HG03095 (cell line): ENCODE data around the gene DMRTA1.
"Not testable (repeated sequence)": the region's sequence is repeated elsewhere in the genome, so short reads cannot be mapped to it uniquely, and the experiment has no call there.

Source experiments
- ATAC-seq: cut with Tn5 transposase; IDR thresholded peaks from one replicate; pipeline ENCODE4 v1.9.1; 2021; ENCODE audit warnings: moderate library complexity; ENCODE audit not compliant: unreplicated experiment

Gene DMRTA1

GRCh38 chr9:22446589-22446949, at the start of gene DMRTA1:
DMRTA1 (plus strand) TSS chr9:22446824; CDS start chr9:22447066, 242 bp downstream.
- ATAC-seq: peak; percentile 21

- no peak for ATAC-seq
Measured at GRCh38 chr9:22401671-22402070, 45.0 kb upstream of the DMRTA1 start.

- no peak for ATAC-seq
Measured at GRCh38 chr9:22405869-22406659, 40.6 kb upstream of the DMRTA1 start.

DNA sequence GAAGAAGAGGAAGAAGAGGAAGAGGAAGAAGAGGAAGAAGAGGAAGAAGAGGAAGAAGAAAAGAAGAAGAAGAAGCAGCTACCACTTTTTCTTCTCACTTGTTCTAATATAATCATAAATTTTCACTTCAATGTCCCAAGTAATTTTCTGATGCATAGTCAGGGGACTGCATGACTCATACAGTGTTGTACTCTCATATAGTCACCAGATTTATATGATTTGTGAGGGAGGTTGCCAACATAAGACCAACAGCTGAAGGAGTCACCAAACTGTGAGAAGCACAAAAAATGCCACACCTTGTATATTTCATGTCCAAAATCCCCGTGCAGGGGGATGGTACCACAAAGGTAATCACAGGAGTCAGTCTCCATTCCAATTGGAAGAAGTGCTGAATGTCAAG, 32.7 kb upstream of the DMRTA1 start:
- no peak for ATAC-seq

- ATAC-seq: no peak
Measured at GRCh38 chr9:22415941-22416691, 30.5 kb upstream of the DMRTA1 start.

GRCh38 chr9:22416692-22417060, 29.9 kb upstream of the DMRTA1 start:
- no peak for ATAC-seq

GRCh38 chr9:22423566-22423965, 23.1 kb upstream of the DMRTA1 start:
- no peak for ATAC-seq

GRCh38 chr9:22424616-22425015, 22.0 kb upstream of the DMRTA1 start:
- ATAC-seq: no peak

DNA sequence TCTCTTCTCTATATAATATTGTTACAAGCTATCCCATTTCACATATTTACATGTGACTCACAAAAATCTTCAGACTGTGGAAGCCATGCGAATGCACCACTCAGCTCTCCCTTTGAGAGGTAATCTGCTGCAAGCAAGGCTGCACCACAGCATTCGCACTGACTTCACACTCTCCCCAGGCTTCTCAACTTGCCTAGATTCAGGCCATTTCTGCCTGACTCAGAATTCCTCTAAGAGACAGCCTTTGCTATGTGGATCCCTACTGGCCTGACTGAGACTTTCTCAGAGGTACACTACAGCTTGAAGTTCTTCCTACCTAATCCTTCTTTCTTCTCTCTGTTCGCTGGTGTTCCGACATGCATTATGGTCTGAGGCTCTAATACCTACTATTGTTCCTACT, 21.1 kb upstream of the DMRTA1 start:
- no peak for ATAC-seq

DNA sequence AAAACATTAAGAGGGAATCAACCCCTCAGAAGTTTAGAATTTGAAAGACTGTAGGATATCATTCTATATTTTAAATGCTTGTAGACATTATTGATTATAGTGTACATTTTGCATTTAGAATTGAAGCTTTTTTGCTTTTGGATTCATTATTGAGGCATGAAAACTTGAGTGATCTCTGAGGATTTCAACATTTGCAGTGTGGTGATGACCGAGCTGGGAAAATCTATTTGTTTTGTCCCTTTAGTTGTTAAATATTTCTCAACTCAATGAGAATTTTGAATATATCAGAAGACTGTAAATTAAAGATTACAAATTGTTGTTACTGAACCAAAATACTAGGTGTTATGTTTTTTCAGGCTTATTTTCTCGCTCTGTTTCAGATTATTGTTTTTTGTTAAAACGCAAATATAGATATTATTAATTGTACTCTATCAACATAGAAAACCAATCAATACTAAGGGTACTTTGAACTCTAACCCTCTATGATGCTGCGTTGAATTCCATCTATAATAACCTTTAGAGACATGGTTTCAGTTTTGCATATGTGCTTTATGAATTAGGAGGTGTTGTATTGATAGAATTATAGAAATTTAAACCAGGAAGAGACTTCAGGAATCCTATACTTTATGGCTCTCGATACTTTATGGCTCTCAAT, 19.3 kb upstream of the DMRTA1 start:
- ATAC-seq: no peak

DNA sequence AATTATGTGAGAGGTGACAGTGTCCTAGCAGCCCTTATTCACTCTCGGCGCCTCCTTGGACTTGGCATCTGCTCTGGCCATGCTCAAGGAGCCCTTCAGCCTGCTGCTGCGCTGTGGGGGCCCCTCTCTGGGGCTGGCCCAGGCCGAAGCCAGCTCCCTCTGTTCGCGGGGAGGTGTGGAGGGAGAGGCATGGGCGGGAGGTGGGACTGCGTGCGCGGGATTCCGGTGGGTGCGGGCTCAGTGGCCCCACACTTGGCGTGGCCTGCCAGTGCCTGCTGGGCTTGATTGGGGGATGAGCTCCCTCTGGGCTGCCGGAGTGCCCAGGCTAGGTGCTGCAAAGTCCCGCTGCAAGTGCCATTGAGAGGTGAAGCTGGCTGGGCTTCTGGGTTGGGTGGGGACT, 12.9 kb upstream of the DMRTA1 start:
- no peak for ATAC-seq

- ATAC-seq: not testable (repeated sequence)
Measured at GRCh38 chr9:22435252-22435651, 11.4 kb upstream of the DMRTA1 start.

- not testable (repeated sequence) for ATAC-seq
Measured at GRCh38 chr9:22437461-22438067, 9.1 kb upstream of the DMRTA1 start.

DNA sequence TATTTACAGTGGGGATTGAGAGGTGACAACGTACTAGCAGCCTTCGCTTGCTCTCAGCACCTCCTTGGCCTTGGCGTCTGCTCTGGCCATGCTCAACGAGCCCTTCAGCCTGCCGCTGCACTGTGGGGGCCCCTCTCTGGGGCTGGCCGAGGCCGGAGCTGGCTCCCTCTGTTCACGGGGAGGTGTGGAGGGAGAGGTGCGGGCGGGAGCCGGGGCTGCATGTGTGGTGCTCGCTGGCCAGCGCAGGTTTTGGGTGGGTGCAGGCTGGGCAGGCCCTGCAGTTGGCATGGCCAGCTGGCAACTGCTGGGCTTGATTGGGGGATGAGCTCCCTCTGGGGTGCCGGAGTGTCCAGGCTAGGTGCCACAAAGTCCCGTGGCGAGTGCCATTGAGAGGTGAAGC, 5.8 kb upstream of the DMRTA1 start:
- ATAC-seq: no peak

- peak; percentile 77 for ATAC-seq
Measured at GRCh38 chr9:22446950-22447617, 460 bp downstream of the DMRTA1 start.

- ATAC-seq: no peak
Measured at GRCh38 chr9:22447618-22448305, 1.1 kb downstream of the DMRTA1 start.

DNA sequence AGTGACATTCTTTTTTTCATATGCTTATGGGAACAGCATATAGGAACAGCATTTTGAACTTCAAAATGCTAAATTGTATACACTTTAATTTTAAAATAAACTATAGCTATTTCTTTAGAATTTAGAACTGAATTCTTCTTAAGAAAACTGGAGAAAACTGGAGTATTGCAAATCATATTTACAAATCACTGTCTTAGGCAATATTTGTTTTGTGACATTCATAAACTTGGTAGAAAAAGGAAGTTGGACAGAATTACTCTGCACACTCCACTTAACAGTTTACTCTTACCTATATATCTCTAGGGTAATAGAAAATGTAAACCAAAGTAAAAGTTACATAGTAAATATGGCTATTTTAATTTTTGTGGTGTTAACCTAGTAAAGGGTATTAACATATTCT, 3.1 kb downstream of the DMRTA1 start:
- ATAC-seq: no peak

DNA sequence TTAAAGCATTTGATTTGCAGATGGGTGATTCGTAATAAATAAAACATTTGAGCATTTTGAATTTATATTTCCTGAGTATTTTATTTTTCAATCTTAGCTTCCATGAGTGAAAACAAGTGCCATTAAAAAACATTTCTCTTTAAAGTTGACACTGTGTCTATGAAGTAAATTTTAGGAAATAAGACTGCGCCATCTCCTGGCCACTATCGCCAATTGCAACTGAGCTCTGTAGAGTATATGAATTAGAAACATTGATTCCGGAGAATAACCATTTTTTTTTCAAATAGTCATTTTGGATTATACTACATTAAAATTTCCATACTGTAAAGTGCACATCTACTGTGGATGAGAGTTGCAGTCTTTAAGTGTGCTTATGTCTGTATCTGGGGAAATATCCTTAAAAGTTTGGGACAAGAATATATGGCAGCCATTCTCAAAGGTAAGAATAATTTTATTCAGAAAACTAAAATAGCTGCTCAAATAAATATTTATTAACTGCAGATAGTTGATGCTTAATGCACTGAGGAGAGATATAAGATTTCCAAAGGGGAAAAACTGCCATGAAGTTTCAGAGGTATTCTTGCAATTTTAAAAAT, 5.9 kb downstream of the DMRTA1 start:
- ATAC-seq: peak; percentile 64

DNA sequence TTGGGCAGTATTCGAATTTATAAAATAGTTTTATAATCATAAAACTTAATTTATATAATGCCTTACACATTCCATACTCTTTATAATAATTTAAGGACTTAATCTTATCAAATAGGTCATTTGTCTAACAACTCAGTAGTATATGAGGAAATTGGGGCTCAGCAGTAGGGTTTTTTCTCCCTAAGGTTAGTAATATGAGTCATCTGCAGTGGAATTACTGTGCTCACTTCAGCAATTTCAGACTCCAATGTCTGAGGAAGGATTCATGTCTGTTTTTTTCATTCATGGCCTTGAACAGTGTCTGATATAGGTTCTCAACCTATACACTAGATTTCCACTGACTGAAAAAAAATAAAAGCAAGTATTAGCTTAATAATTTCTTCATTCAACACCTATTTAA, 7.4 kb downstream of the DMRTA1 start:
- no peak for ATAC-seq

- ATAC-seq: no peak
Measured at GRCh38 chr9:22455181-22455580, 8.6 kb downstream of the DMRTA1 start.
